ENCODE data around the gene SLC16A5. TPM values are rescaled to one million over a fixed set of nuclear protein-coding genes. Genes with fewer than 3 reads are reported as not detected.

The SLC16A5 gene
- total and polyA plus RNA-seq, 3 donors from 2014 or later: 6.4 to 11.1 (median 6.9) TPM

GRCh38 chr17:75144816-75145512, 57.2 kb downstream of the SLC16A5 start:
- peaks cover 3% of the 10 kb centered on the region for H3K4me1 ChIP-seq
- no peak overlapping the region for H3K27ac ChIP-seq
- TF ChIP-seq POLR2A (IDR thresholded peaks at IDR 0.05) (no peak), CTCF (IDR thresholded peaks at IDR 0.05) (no peak)
- intact Hi-C loops (cut with DNase I; ENCODE audit: low total_unique reads): no loop called here
- no peak for DNase-seq
- no peak overlapping the region for H3K4me3 ChIP-seq
- H3K27me3 ChIP-seq: no peaks in the 10 kb centered on the region
- no peaks in the 10 kb centered on the region for H3K9me3 ChIP-seq
- 80 to 85% methylated on average over 11 of the region's 11 CpGs for WGBS, 2 donors
- no peaks in the 10 kb centered on the region for H3K36me3 ChIP-seq (ENCODE audit: low read depth, missing control alignments)

- Histone ChIP-seq H3K4me3 (no peak overlapping the region), H3K4me1 (no peaks in the 10 kb centered on the region), H3K27ac (no peak overlapping the region), H3K36me3 (ENCODE audit: low read depth, missing control alignments) (no peaks in the 10 kb centered on the region), H3K9me3 (no peaks in the 10 kb centered on the region), H3K27me3 (no peaks in the 10 kb centered on the region)
- intact Hi-C loops (cut with DNase I; ENCODE audit: low total_unique reads): no loop called here
- 81 to 88% methylated on average over 3 of the region's 3 CpGs for WGBS, 2 donors
- TF ChIP-seq POLR2A (IDR thresholded peaks at IDR 0.05): no peak
- no peak for TF ChIP-seq CTCF (IDR thresholded peaks at IDR 0.05)
- DNase-seq: no peak
Measured at GRCh38 chr17:75146592-75146991, 58.8 kb downstream of the SLC16A5 start.

- WGBS, 2 donors: 78 to 83% methylated on average over 6 of the region's 6 CpGs
- H3K9me3 ChIP-seq: no peaks in the 10 kb centered on the region
- H3K27me3 ChIP-seq: no peaks in the 10 kb centered on the region
- no peaks in the 10 kb centered on the region for H3K36me3 ChIP-seq (ENCODE audit: low read depth, missing control alignments)
- no peak overlapping the region for H3K27ac ChIP-seq
- TF ChIP-seq CTCF (IDR thresholded peaks at IDR 0.05): no peak
- TF ChIP-seq POLR2A (IDR thresholded peaks at IDR 0.05): no peak
- no peak for DNase-seq
- no peaks in the 10 kb centered on the region for H3K4me1 ChIP-seq
- intact Hi-C loops (cut with DNase I; ENCODE audit: low total_unique reads): no loop called here
- no peak overlapping the region for H3K4me3 ChIP-seq
Measured at GRCh38 chr17:75147878-75148546, 60.3 kb downstream of the SLC16A5 start.

DNA sequence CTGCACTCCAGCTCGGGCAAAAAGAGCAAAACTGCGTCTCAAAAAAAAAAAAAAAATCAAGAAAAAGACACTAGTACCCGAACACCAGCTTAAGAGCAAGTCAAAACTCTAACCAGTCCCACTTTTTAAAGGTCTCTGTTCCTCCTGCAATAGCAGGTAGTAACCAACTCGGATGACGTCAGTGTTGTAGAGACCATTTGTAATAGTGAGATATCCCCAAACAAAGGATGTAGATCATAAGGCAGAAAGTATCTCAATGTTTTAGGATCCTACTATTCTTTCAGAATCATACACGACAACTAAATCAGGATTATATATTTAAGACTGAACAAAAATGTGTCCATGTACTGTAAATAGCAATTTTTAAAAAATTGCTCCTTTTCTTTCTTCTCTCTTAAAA, 64.2 kb downstream of the SLC16A5 start:
- H3K36me3 ChIP-seq (ENCODE audit: low read depth, missing control alignments): no peaks in the 10 kb centered on the region
- 73 to 82% methylated on average over 6 of the region's 6 CpGs for WGBS, 2 donors

More for the DNA sequence above, 64.2 kb downstream of the SLC16A5 start:
- H3K9me3 ChIP-seq: no peaks in the 10 kb centered on the region
- no peak overlapping the region for H3K4me3 ChIP-seq
- TF ChIP-seq CTCF (IDR thresholded peaks at IDR 0.05): no peak
- no peak for TF ChIP-seq POLR2A (IDR thresholded peaks at IDR 0.05)
- intact Hi-C loops (cut with DNase I; ENCODE audit: low total_unique reads): no loop called here
- no peak overlapping the region for H3K27ac ChIP-seq
- H3K27me3 ChIP-seq: no peaks in the 10 kb centered on the region
- no peak for DNase-seq
- H3K4me1 ChIP-seq: no peaks in the 10 kb centered on the region
